ENCODE data around the gene SKI. TPM values are rescaled to one million over a fixed set of nuclear protein-coding genes. Genes with fewer than 3 reads are reported as not detected.

The SKI gene
- total RNA-seq, 1 experiment from 2014 or later, result 38.2 TPM

DNA sequence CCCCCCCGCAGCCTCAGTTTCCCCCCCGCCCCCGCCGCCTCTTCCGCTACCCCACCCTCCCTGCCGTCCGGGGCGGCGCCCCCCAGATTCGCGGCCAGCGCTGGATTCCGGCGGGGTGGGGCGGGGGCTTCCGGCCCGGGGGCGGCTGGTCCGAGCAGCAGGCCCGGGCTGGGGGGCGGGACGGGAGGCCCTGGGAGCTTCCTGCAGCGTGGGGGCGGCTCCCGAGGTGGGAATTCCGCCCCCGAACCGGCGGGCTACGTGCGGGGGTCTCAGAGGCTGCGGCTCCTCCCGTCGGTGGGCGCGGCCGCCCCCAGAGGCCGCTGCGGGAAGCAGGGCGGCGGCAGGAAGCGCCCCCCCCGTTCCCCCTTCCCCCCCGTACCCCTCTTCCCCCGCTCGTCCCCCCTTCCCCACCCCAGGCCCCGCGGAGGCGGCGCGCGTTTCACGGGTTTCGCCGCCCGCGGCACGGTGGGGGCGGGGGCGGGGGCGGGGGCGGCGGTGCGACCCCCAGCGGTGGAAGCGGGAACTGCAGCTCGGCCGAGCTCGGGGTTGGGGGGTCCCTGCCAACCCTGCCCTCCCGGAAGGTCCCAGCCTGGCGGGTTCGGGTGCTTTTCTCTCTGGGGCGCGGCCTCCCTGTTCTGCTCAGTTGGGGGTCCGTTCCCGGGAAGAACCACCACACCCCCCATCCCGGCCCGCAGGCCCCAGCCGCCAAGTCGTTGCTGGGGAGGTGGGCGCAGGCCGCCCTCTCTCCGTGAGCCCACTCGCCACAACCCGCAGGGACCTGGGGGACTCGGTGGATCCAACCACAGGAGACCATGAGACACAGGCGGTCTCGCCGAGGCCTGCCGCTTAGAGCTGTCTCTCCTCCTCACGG lies 86.9 kb downstream of the SKI start:
- BruUV-seq (replicated peaks), result no TSS peak
- H3K27me3 Mint-ChIP-seq (ENCODE audit: insufficient read depth, unreplicated experiment), result no peaks in the 10 kb centered on the region
- H3K4me3 Mint-ChIP-seq (ENCODE audit: unreplicated experiment), result peak overlapping the region; percentile 56
- no peaks in the 10 kb centered on the region for H3K9me3 Mint-ChIP-seq (ENCODE audit: unreplicated experiment)
- peaks cover 21% of the 10 kb centered on the region; the same call in 1 of the 2 replicates for H3K4me1 ChIP-seq
- peaks cover 5% of the 10 kb centered on the region for H3K36me3 Mint-ChIP-seq (ENCODE audit: insufficient read depth, unreplicated experiment)
- H3K4me1 Mint-ChIP-seq (ENCODE audit: low read depth, unreplicated experiment), result no peaks in the 10 kb centered on the region
- H3K27ac Mint-ChIP-seq (ENCODE audit: unreplicated experiment), result peak overlapping the region; percentile 32
- H3K4me3 ChIP-seq (ENCODE audit: low read depth, low read length), result peak overlapping the region; percentile 51
- POLR2A ChIA-PET, result interaction anchor here (1.1 kb wide), 1 partner anchor 120 kb away, joined by 4 read pairs; the partner anchor contains the start of gene FAAP20
- TF ChIP-seq, protein P1, sequence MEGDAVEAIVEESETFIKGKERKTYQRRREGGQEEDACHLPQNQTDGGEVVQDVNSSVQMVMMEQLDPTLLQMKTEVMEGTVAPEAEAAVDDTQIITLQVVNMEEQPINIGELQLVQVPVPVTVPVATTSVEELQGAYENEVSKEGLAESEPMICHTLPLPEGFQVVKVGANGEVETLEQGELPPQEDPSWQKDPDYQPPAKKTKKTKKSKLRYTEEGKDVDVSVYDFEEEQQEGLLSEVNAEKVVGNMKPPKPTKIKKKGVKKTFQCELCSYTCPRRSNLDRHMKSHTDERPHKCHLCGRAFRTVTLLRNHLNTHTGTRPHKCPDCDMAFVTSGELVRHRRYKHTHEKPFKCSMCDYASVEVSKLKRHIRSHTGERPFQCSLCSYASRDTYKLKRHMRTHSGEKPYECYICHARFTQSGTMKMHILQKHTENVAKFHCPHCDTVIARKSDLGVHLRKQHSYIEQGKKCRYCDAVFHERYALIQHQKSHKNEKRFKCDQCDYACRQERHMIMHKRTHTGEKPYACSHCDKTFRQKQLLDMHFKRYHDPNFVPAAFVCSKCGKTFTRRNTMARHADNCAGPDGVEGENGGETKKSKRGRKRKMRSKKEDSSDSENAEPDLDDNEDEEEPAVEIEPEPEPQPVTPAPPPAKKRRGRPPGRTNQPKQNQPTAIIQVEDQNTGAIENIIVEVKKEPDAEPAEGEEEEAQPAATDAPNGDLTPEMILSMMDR (IDR thresholded peaks at IDR 0.05; ENCODE audit: insufficient read depth in 1 of 2, low read depth in 1 of 2, low read length in 1 of 2, severe bottlenecking in 1 of 2, unreplicated experiment in 1 of 2), result peak; percentile 58 to 93
- H3K27me3 ChIP-seq (replicated peaks; ENCODE audit: control insufficient read depth, insufficient read depth, low read length), result no peaks in the 10 kb centered on the region
- intact Hi-C loops (cut with micrococcal nuclease; ENCODE audit: unreplicated experiment), result loop anchor here (10.0 kb wide), 2 partner anchors 60 to 90 kb away; partner anchors contain the start of gene SKI
- DNase-seq, result peak; percentile 63 to 68
- H3K9me3 ChIP-seq, result no peaks in the 10 kb centered on the region
- CTCF ChIA-PET, result interaction anchor here (0.5 to 1.9 kb wide), 6 partner anchors 111 to 272 kb away, joined by 3 to 10 read pairs (median 4); partner anchors contain the start of gene FAAP20
- H3K36me3 ChIP-seq (ENCODE audit: control insufficient read depth, insufficient read depth, low read length), result no peaks in the 10 kb centered on the region

DNA sequence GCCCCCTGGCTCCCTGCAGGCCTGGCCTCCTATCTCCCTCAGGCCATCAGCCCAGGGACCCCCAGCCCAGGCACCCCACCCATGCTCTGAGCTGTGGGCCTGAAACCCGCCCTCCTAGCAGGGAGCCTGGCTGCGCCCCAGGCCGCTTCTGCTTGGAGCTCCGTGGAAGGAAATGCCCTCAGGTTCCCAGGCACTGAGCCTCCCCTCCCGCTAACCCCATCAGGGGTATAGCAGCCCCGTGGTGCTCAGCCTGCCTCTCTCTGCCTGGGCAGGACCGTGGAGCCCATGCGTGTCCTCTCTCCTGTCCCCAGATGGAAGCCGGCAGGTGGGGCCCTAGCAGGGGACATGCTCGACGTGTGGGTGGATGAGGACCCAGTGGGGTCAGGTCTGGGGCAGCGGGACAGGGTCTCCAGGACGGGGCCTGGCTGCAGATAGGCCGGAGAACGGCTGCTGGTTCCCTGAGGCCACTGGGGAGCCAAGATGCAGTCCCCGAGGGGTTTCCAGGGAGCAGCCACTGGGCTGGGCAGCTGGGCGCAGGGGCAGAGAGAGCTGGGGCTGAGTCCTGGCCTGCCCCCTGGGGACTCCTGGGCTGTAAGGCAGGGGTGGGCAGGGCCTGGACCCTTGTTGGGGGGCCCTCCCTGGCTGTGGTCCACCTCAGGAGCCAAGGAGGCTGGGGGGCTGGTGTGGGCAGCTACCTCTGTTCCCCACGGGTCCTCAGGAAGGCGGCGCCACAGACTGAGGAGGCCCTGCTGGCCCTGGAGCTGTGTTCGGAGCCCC lies 87.7 kb downstream of the SKI start:
- Mint-ChIP-seq H3K36me3 (ENCODE audit: insufficient read depth, unreplicated experiment) (peaks cover 5% of the 10 kb centered on the region), H3K27me3 (ENCODE audit: insufficient read depth, unreplicated experiment) (no peaks in the 10 kb centered on the region), H3K4me1 (ENCODE audit: low read depth, unreplicated experiment) (no peaks in the 10 kb centered on the region), H3K4me3 (ENCODE audit: unreplicated experiment) (peak overlapping the region; percentile 56), H3K27ac (ENCODE audit: unreplicated experiment) (peak overlapping the region; percentile 32), H3K9me3 (ENCODE audit: unreplicated experiment) (no peaks in the 10 kb centered on the region)
- CTCF ChIA-PET, result interaction anchor here (0.7 to 1.9 kb wide), 5 partner anchors 111 to 272 kb away, joined by 3 to 10 read pairs (median 4); partner anchors contain the start of gene FAAP20
- no peaks in the 10 kb centered on the region for H3K36me3 ChIP-seq (ENCODE audit: control insufficient read depth, insufficient read depth, low read length)
- DNase-seq, result no peak
- BruUV-seq (replicated peaks), result no TSS peak
- TF ChIP-seq, protein P1 (IDR thresholded peaks at IDR 0.05; ENCODE audit: insufficient read depth in 1 of 2, low read depth in 1 of 2, low read length in 1 of 2, severe bottlenecking in 1 of 2, unreplicated experiment in 1 of 2), result no peak
- H3K4me3 ChIP-seq (ENCODE audit: low read depth, low read length), result no peak overlapping the region
- H3K4me1 ChIP-seq, result peaks cover 21% of the 10 kb centered on the region; the same call in 1 of the 2 replicates
- intact Hi-C loops (cut with micrococcal nuclease; ENCODE audit: unreplicated experiment), result loop anchor here (10.0 kb wide), 2 partner anchors 61 to 91 kb away; partner anchors contain the start of gene SKI
- H3K9me3 ChIP-seq, result no peaks in the 10 kb centered on the region
- H3K27me3 ChIP-seq (replicated peaks; ENCODE audit: control insufficient read depth, insufficient read depth, low read length), result no peaks in the 10 kb centered on the region
- POLR2A ChIA-PET, result interaction anchor here (1.1 kb wide), 1 partner anchor 121 kb away, joined by 4 read pairs; the partner anchor contains the start of gene FAAP20
